NCI-H128 (cell line): ENCODE measurements around the gene SRCAP.

Experiments used
- DNase-seq: peaks from one replicate; lab custom pipeline; 2025; ENCODE audit not compliant: unreplicated experiment; lab: John Stamatoyannopoulos, UW

The SRCAP gene

DNA sequence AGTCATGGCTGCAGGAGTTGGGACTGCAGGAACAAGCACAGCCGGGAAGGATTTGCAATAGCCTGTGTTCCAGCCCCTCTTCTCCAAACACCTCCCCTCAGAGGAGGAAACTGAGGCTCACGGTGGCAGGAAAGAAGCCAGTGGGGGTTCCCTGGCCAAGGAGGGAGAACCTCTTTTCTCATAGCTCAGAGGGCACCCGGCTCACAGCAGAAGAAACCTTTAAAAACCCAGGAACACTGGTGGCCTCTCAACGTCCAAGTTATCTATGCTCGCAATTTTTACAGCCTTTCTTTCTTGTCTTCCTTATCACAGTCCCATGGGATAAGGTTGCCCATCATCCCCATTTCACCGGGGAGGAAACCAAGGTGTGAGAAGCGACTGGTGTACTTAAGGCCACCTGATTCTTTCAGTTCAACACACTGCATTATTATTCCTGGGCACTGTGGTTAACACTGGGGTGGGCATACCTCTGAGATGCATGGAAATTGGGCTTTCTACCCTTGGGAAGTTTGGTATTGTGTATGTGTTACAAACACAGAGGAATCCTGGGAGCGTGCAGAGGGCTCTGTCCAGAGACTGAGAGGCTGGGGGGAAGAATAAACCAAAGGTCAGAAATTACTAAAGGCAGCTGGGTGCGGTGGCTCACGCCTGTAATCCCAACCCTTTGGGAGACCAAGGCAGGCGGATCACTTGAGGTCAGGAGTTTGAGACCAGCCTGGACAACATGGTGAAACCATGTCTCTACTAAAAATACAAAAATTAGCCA, 88.8 kb downstream of the SRCAP start:
- no peak for DNase-seq
